ENCODE measurements around the gene MASP2.

DNA sequence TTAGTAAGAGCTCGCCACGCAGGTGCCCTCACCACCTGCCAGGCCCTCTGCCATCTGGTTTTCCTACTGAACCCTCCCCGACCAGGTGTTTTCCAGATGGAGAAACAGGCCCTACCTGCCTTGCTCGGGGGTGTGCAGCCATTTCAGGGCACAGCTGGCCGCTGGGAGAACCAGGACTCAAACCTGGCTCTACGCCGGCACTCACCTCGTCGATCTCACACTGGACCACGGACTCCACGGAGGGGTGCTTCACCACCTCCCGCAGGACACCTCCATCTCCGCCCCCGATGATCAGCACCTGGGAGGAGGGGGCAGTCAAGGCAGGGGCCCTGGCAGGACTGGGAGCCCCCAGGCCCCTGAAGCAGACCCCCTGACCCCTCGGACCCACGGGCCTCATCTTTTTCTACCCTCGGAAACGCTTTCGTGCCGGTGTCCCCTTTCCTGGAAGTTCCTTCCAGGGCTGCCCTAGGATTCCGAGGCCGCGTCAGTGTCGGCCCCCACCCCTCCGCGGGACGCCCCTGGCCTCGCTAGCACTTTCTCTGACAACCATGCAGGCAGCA lies 11.6 kb upstream of the MASP2 start:
- TF ChIP-seq, protein P1, sequence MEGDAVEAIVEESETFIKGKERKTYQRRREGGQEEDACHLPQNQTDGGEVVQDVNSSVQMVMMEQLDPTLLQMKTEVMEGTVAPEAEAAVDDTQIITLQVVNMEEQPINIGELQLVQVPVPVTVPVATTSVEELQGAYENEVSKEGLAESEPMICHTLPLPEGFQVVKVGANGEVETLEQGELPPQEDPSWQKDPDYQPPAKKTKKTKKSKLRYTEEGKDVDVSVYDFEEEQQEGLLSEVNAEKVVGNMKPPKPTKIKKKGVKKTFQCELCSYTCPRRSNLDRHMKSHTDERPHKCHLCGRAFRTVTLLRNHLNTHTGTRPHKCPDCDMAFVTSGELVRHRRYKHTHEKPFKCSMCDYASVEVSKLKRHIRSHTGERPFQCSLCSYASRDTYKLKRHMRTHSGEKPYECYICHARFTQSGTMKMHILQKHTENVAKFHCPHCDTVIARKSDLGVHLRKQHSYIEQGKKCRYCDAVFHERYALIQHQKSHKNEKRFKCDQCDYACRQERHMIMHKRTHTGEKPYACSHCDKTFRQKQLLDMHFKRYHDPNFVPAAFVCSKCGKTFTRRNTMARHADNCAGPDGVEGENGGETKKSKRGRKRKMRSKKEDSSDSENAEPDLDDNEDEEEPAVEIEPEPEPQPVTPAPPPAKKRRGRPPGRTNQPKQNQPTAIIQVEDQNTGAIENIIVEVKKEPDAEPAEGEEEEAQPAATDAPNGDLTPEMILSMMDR (IDR thresholded peaks at IDR 0.05; ENCODE audit: low read depth, low read length) = no peak
- TF ChIP-seq MYC (IDR thresholded peaks at IDR 0.05; ENCODE audit: low read depth, low read length) = no peak
